Testis (tissue), 3 donors: ENCODE measurements around the gene ERBB2. TPM values are rescaled to one million over a fixed set of nuclear protein-coding genes. Genes with fewer than 3 reads are reported as not detected.

Experiments used
- DNase-seq: peaks from one replicate; pipeline ENCODE4 v3.0.0-alpha.2; 2019
- H3K27ac ChIP-seq, 2 donors: fragments of 200-600 bp; sonication (generic); one replicate each; pipeline ENCODE4 v1.5.1; 2019
- H3K27me3 ChIP-seq: fragments of 200-600 bp; sonication (generic); one replicate; pipeline ENCODE4 v1.5.1; 2019
- H3K36me3 ChIP-seq: fragments of 200-600 bp; sonication (generic); one replicate; pipeline ENCODE4 v1.5.1; 2017; ENCODE audit warnings: low read depth; ENCODE audit errors: missing control alignments
- H3K4me1 ChIP-seq: fragments of 200-600 bp; sonication (generic); one replicate; pipeline ENCODE4 v1.5.1; 2019
- H3K4me3 ChIP-seq, 2 donors: fragments of 200-600 bp; sonication (generic); one replicate each; pipeline ENCODE4 v1.5.1; 2017 to 2019
- H3K9me3 ChIP-seq: fragments of 200-600 bp; sonication (generic); one replicate; pipeline ENCODE4 v1.5.1; 2017
- POLR2A ChIP-seq: fragments of 450-650 bp; IDR thresholded peaks from one replicate; pipeline ENCODE4 v1.6.1; 2017; ENCODE audit warnings: antibody characterized with exemption, mild to moderate bottlenecking, moderate library complexity
- WGBS, 2 donors: methylation state at CpG; one replicate each; pipeline ENCODE4 v1.1.5; 2018; 5-methylcytosine and 5-hydroxymethylcytosine counted together
- intact Hi-C: fragments of 100-400 bp; cut with DNase I; formaldehyde crosslinking; loops from one replicate; pipeline ENCODE4 v1.15.1; 2023; ENCODE audit warnings: low total_unique reads
- polyA plus RNA-seq: library from polyadenylated mRNA; stranded (reverse); fragments of 350-450 nt; fragmentation: Illumina TruSeq; extraction: RNeasy Lipid Tissue Mini Kit (QIAGEN cat#74804); gene quantifications from one replicate; pipeline ENCODE4 v1.2.3, GENCODE V29; 2014; ENCODE audit warnings: low read depth, low replicate concordance; ENCODE audit not compliant: insufficient read depth
- total RNA-seq, 2 donors: library from RNA; depleted of rRNA; stranded (reverse); fragments of >200 nt; gene quantifications; one replicate each; pipeline ENCODE4 v1.2.3, GENCODE V29; 2016
- TF ChIP-seq, protein P1 (sequence below), 3 experiments: fragments of 450-650 bp in 2 of 3; fragments of 200-600 bp in 1 of 3; sonication (generic) in 1 of 3; IDR thresholded peaks; one replicate each; pipeline ENCODE4 v1.5.1; 2016 to 2019; ENCODE audit warnings: antibody characterized with exemption in 3 of 3, mild to moderate bottlenecking in 2 of 3, moderate library complexity in 1 of 3

Gene ERBB2
- total and polyA plus RNA-seq, 3 donors from 2014 or later: 32.1 to 40.0 (median 32.1) TPM

- H3K9me3 ChIP-seq: no peaks in the 10 kb centered on the region
- H3K27me3 ChIP-seq: no peaks in the 10 kb centered on the region
- TF ChIP-seq POLR2A: no peak
- TF ChIP-seq, protein P1, sequence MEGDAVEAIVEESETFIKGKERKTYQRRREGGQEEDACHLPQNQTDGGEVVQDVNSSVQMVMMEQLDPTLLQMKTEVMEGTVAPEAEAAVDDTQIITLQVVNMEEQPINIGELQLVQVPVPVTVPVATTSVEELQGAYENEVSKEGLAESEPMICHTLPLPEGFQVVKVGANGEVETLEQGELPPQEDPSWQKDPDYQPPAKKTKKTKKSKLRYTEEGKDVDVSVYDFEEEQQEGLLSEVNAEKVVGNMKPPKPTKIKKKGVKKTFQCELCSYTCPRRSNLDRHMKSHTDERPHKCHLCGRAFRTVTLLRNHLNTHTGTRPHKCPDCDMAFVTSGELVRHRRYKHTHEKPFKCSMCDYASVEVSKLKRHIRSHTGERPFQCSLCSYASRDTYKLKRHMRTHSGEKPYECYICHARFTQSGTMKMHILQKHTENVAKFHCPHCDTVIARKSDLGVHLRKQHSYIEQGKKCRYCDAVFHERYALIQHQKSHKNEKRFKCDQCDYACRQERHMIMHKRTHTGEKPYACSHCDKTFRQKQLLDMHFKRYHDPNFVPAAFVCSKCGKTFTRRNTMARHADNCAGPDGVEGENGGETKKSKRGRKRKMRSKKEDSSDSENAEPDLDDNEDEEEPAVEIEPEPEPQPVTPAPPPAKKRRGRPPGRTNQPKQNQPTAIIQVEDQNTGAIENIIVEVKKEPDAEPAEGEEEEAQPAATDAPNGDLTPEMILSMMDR (IDR thresholded peaks at IDR 0.05): no peak
- no peak overlapping the region for H3K4me3 ChIP-seq
- no peak overlapping the region for H3K27ac ChIP-seq
- 80% methylated on average over 8 of the region's 8 CpGs for WGBS, 2 donors
- intact Hi-C loops: no loop called here
- no peaks in the 10 kb centered on the region for H3K36me3 ChIP-seq
- no peak for DNase-seq
- no peaks in the 10 kb centered on the region for H3K4me1 ChIP-seq
Observed at GRCh38 chr17:39769974-39770587, 70.2 kb downstream of the ERBB2 start.

- no peaks in the 10 kb centered on the region for H3K27me3 ChIP-seq
- intact Hi-C loops: no loop called here
- no peaks in the 10 kb centered on the region for H3K36me3 ChIP-seq
- TF ChIP-seq, protein P1 (IDR thresholded peaks at IDR 0.05): no peak
- no peak for TF ChIP-seq POLR2A
- no peak overlapping the region for H3K27ac ChIP-seq
- H3K4me3 ChIP-seq: no peak overlapping the region
- H3K4me1 ChIP-seq: no peaks in the 10 kb centered on the region
- DNase-seq: no peak
- H3K9me3 ChIP-seq: no peaks in the 10 kb centered on the region
Observed at GRCh38 chr17:39772415-39772814, 72.6 kb downstream of the ERBB2 start.

- Histone ChIP-seq H3K27ac (no peak overlapping the region), H3K36me3 (no peaks in the 10 kb centered on the region), H3K9me3 (no peaks in the 10 kb centered on the region), H3K27me3 (no peaks in the 10 kb centered on the region), H3K4me1 (no peaks in the 10 kb centered on the region), H3K4me3 (no peak overlapping the region)
- intact Hi-C loops: no loop called here
- DNase-seq: no peak
- WGBS, 2 donors: 90 to 92% methylated on average over 7 of the region's 7 CpGs
- TF ChIP-seq, protein P1 (IDR thresholded peaks at IDR 0.05): no peak
- no peak for TF ChIP-seq POLR2A
Observed at GRCh38 chr17:39772987-39773934, 73.4 kb downstream of the ERBB2 start.

DNA sequence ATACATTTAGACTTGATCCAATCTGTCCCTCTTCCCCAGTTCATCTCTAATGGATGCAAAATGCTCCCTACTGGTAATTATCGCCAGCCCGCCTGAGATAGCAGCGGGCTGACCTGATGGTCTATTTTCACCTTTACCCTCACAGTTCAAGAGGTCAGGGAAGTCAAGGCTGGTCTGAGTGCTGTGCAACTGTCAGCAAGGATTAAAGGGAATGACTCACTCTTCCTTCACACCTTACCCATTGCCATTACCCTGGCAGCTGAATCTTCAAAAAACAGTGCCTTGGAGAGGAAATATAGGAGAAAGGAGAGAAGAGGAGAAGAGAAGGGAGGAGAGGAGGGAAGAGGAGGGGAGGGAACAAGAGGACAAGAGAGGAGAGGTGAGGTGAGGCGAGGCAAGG is 74.2 kb downstream of the ERBB2 start:
- Histone ChIP-seq H3K36me3 (no peaks in the 10 kb centered on the region), H3K4me3 (no peak overlapping the region), H3K27me3 (no peaks in the 10 kb centered on the region), H3K4me1 (no peaks in the 10 kb centered on the region), H3K9me3 (no peaks in the 10 kb centered on the region), H3K27ac (no peak overlapping the region)
- WGBS, 2 donors: 87 to 96% methylated on average over 4 of the region's 4 CpGs
- intact Hi-C loops: no loop called here
- DNase-seq: no peak
- TF ChIP-seq POLR2A: no peak
- TF ChIP-seq, protein P1 (IDR thresholded peaks at IDR 0.05): no peak
